Muscle layer of colon (tissue), 2 donors: ENCODE measurements around the gene PIK3C2B.

Experiments
- H3K27ac ChIP-seq: one replicate; pipeline ENCODE4 v1.7.0; 2013; ENCODE audit warnings: low read depth, mild to moderate bottlenecking, low read length, moderate library complexity
- H3K27me3 ChIP-seq, 2 donors: one replicate each; pipeline ENCODE4 v1.7.0; 2013; ENCODE audit warnings: low read length in 2 of 2, mild to moderate bottlenecking in 2 of 2; ENCODE audit not compliant: insufficient read depth in 2 of 2, control insufficient read depth in 1 of 2
- H3K36me3 ChIP-seq: one replicate; pipeline ENCODE4 v1.7.0; 2013; ENCODE audit warnings: mild to moderate bottlenecking, low read length; ENCODE audit not compliant: insufficient read depth
- H3K4me1 ChIP-seq: one replicate; pipeline ENCODE4 v1.7.0; 2013; ENCODE audit warnings: mild to moderate bottlenecking, low read length; ENCODE audit not compliant: insufficient read depth
- H3K4me3 ChIP-seq, 2 donors: one replicate each; pipeline ENCODE4 v1.7.0; 2013; ENCODE audit warnings: low read length in 2 of 2, low read depth in 1 of 2, mild to moderate bottlenecking in 1 of 2, moderate library complexity in 1 of 2
- H3K9ac ChIP-seq: one replicate; pipeline ENCODE4 v1.7.0; 2013; ENCODE audit warnings: low read length
- H3K9me3 ChIP-seq: one replicate; pipeline ENCODE4 v1.7.0; 2013; ENCODE audit warnings: mild to moderate bottlenecking, low read length
- donor health status: abdominal sarcoma.
- donor health status: Adenocarcinoma of cecum.

PIK3C2B gene

GRCh38 chr1:204464701-204465100, 29.9 kb downstream of the PIK3C2B start:
- no peaks in the 10 kb centered on the region for H3K27me3 ChIP-seq
- peaks cover 60% of the 10 kb centered on the region for H3K36me3 ChIP-seq
- no peak overlapping the region for H3K27ac ChIP-seq
- H3K4me3 ChIP-seq = no peak overlapping the region
- no peak overlapping the region for H3K9ac ChIP-seq
- no peaks in the 10 kb centered on the region for H3K9me3 ChIP-seq
- H3K4me1 ChIP-seq = peaks cover 36% of the 10 kb centered on the region

GRCh38 chr1:204464187-204464631, 30.4 kb downstream of the PIK3C2B start:
- Histone ChIP-seq H3K4me1 (peaks cover 36% of the 10 kb centered on the region), H3K27me3 (no peaks in the 10 kb centered on the region), H3K9me3 (no peaks in the 10 kb centered on the region), H3K36me3 (peaks cover 62% of the 10 kb centered on the region), H3K4me3 (no peak overlapping the region), H3K27ac (no peak overlapping the region), H3K9ac (no peak overlapping the region)

- Histone ChIP-seq H3K9ac (no peak overlapping the region), H3K4me3 (no peak overlapping the region), H3K9me3 (no peaks in the 10 kb centered on the region), H3K27ac (no peak overlapping the region), H3K36me3 (peaks cover 60% of the 10 kb centered on the region), H3K27me3 (no peaks in the 10 kb centered on the region), H3K4me1 (peaks cover 36% of the 10 kb centered on the region)
These were observed 31.2 kb downstream of the PIK3C2B start for GRCh38 chr1:204463125-204464060.

GRCh38 chr1:204462229-204462561, 32.4 kb downstream of the PIK3C2B start:
- H3K9me3 ChIP-seq = no peaks in the 10 kb centered on the region
- peaks cover 42% of the 10 kb centered on the region for H3K4me1 ChIP-seq
- H3K36me3 ChIP-seq = peaks cover 64% of the 10 kb centered on the region
- no peak overlapping the region for H3K27ac ChIP-seq
- H3K4me3 ChIP-seq = no peak overlapping the region
- no peak overlapping the region for H3K9ac ChIP-seq
- no peaks in the 10 kb centered on the region for H3K27me3 ChIP-seq

GRCh38 chr1:204461331-204462228, 33.0 kb downstream of the PIK3C2B start:
- H3K27ac ChIP-seq = no peak overlapping the region
- H3K9me3 ChIP-seq = no peaks in the 10 kb centered on the region
- peaks cover 36% of the 10 kb centered on the region for H3K4me1 ChIP-seq
- H3K9ac ChIP-seq = no peak overlapping the region
- no peaks in the 10 kb centered on the region for H3K27me3 ChIP-seq
- no peak overlapping the region for H3K4me3 ChIP-seq
- peaks cover 68% of the 10 kb centered on the region for H3K36me3 ChIP-seq

- Histone ChIP-seq H3K9ac (no peak overlapping the region), H3K9me3 (no peaks in the 10 kb centered on the region), H3K36me3 (peaks cover 80% of the 10 kb centered on the region), H3K4me1 (peaks cover 26% of the 10 kb centered on the region), H3K27me3 (no peaks in the 10 kb centered on the region), H3K4me3 (no peak overlapping the region), H3K27ac (peak overlapping the region; percentile 38)
These were observed 34.3 kb downstream of the PIK3C2B start for GRCh38 chr1:204460346-204460745.

GRCh38 chr1:204459706-204460105, 34.9 kb downstream of the PIK3C2B start:
- H3K27ac ChIP-seq = no peak overlapping the region
- no peaks in the 10 kb centered on the region for H3K27me3 ChIP-seq
- no peaks in the 10 kb centered on the region for H3K9me3 ChIP-seq
- peaks cover 85% of the 10 kb centered on the region for H3K36me3 ChIP-seq
- no peak overlapping the region for H3K4me3 ChIP-seq
- H3K9ac ChIP-seq = no peak overlapping the region
- H3K4me1 ChIP-seq = peaks cover 20% of the 10 kb centered on the region

GRCh38 chr1:204457666-204458065, 36.9 kb downstream of the PIK3C2B start:
- peaks cover 82% of the 10 kb centered on the region for H3K36me3 ChIP-seq

GRCh38 chr1:204456826-204457442, 37.7 kb downstream of the PIK3C2B start:
- Histone ChIP-seq H3K4me1 (peaks cover 9% of the 10 kb centered on the region), H3K27me3 (no peaks in the 10 kb centered on the region), H3K9ac (no peak overlapping the region), H3K36me3 (peaks cover 75% of the 10 kb centered on the region), H3K9me3 (no peaks in the 10 kb centered on the region), H3K27ac (no peak overlapping the region), H3K4me3 (no peak overlapping the region)

More at GRCh38 chr1:204457666-204458065, 36.9 kb downstream of the PIK3C2B start:
- H3K27ac ChIP-seq = no peak overlapping the region
- no peaks in the 10 kb centered on the region for H3K9me3 ChIP-seq
- no peak overlapping the region for H3K9ac ChIP-seq
- no peak overlapping the region for H3K4me3 ChIP-seq
- peaks cover 9% of the 10 kb centered on the region for H3K4me1 ChIP-seq
- H3K27me3 ChIP-seq = no peaks in the 10 kb centered on the region

- Histone ChIP-seq H3K27me3 (no peaks in the 10 kb centered on the region), H3K4me3 (no peak overlapping the region), H3K36me3 (peaks cover 73% of the 10 kb centered on the region), H3K27ac (no peak overlapping the region), H3K4me1 (peaks cover 15% of the 10 kb centered on the region), H3K9ac (no peak overlapping the region), H3K9me3 (no peaks in the 10 kb centered on the region)
These were observed 38.8 kb downstream of the PIK3C2B start for GRCh38 chr1:204455831-204456145.
